C4-2B (cell line): Measurements from ENCODE around the gene NLRP9.

Experiments used
- CTCF ChIP-seq: fragments of 450-650 bp; conservative IDR thresholded peaks from 2 replicates; pipeline ENCODE4 v1.5.1; 2017; ENCODE audit warnings: mild to moderate bottlenecking
- ZFX ChIP-seq: fragments of 450-650 bp; IDR thresholded peaks from 2 replicates; pipeline ENCODE4 v1.6.1; 2017

- TF ChIP-seq CTCF, result no peak
- no peak for TF ChIP-seq ZFX
Observed at GRCh38 chr19:55697069-55697440, 41.1 kb downstream of the NLRP9 start.
